ENCODE data around the gene CTU2.

GRCh38 chr16:88736088-88736487 is 29.8 kb downstream of the CTU2 start:
- no peak for TF ChIP-seq CTCF (IDR thresholded peaks at IDR 0.05)
- no peak for TF ChIP-seq POLR2A (IDR thresholded peaks at IDR 0.05)

All from esophagus squamous epithelium (tissue), 4 donors.